GM19240 (cell line): ENCODE measurements around the gene FOXE1.

Experiments used
- DNase-seq: peaks from one replicate; pipeline ENCODE4 v3.0.0; 2011; ENCODE audit warnings: low spot score; ENCODE audit not compliant: insufficient read length

Gene FOXE1

DNA sequence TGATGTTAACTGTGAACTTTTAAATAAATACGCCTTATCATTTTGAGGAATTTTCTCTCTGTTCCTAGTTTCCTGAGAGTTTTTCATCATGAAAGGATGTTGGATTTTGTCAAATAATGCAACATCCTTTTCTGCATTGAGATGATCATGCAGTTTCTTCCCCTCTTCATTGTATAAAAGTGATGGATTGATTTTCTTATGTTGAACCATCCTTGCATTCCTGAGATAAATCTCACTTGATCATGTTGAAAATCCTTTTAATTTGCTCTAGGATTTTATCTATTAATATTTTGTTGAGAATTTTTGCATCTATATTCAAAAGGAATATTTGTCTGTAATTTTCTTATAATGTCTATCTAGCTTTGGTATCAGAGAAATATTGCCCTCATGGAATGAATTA lies 13.3 kb downstream of the FOXE1 start:
- DNase-seq, result no peak

DNA sequence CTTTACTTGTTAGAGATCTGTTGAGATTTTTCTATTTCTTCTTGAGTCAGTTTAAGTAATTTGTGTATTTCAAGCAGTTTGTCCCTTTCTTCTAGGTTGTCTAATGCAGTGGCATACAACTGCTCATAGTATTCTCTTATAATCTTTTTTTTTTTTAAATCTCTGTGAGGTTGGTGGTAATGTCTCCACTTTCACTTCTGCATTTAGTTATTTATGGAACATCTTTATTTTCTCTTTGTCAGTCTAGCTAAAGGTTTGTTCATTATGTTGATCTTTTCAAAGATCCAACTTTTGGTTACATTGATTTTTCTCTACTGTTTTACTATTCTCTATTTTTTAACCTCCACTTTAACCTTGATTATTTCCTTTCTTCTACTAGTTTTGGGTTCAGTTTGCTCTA lies 13.8 kb downstream of the FOXE1 start:
- DNase-seq, result no peak

DNA sequence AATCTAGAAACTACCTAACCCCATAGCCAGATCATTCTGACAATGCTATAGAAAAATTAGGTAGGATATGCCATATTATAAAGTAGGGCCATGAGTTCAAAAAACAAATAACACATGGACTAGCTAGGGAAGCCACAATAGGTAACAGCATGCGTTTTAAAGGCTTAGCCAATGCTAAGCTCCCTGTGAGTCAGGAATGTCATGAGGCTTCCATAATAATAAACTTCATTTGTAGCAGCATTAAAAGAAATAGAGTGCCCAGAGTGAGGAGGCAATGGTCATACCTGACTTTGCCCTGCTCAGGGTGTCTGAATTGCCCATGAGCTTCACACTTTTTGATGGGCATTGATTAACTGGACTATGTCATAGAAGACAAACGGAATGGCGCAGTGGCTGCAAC lies 15.8 kb downstream of the FOXE1 start:
- DNase-seq, result no peak

DNA sequence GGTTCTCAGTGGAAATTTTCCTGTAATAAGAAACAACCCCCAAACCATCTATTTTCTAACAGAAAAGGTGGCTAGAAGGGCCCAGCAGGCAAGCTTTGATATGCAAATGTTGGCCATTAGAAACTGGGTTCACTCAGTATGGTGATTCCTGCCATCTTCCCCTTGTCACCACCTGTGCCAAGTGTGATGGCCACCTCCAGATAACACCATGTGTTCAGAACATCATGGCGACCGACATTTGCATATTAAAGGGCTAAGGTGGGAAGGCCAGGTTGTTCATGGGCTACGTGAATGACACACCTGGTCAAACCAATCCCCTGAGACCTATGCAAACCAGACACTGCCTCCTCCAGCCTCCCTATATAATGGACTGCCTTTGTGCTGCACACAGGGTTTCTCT lies 20.4 kb downstream of the FOXE1 start:
- no peak for DNase-seq

DNA sequence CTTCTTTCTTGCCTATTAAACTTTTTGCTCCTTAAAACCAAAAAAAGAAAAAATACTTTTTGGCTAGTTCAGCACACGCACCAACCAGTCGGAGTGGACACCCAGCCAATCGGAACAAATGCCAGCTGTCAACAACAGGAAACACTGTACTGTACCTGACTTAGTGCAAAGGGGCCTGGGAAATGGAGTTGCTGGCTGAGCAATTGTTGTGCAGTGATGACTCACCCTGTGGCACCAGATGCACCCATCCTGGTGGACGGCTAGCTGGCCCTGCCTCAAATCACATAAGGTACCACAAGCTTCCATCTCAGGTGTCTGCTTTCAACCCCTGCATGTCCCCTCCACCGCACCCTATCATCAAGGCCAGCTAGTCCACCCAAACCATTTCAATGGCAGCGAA lies 20.9 kb downstream of the FOXE1 start:
- DNase-seq, result no peak

DNA sequence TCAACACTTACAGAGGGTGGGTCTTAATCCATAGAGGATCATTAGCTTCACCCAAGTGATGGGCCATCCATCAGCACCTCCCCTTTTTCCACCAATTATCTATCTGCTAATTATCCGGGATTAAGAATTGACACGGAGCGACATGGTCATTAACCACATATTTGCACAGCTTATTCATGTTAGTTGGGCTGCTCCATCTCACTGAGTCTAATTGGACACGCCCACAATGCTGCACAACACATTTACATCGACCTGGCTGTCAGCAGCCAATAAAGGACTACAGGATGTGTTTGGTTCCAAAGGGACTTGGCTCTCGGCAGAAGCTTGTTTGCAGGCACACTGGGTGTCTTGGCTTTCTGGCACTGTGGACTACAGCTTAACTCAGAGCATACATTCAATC lies 21.6 kb downstream of the FOXE1 start:
- no peak for DNase-seq

DNA sequence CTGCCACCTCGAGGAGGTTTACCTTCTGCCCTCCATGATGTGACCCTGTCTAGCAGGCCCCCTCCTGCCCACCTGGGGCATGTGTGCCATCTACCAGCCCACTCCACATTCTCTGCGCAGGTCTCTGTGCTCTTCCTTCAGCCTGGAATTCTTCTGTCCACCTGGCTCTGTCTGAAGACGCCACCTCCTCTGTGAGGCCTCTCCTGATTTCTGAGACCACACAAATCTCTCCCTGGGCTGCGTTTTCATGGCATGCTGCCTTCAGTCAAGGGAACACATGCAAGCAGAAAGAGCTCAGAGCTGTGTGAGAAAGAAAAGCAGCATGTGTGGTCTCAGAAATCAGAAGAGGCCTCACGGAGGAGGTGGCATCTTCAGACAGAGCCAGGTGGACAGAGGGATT lies 22.1 kb downstream of the FOXE1 start:
- no peak for DNase-seq

DNA sequence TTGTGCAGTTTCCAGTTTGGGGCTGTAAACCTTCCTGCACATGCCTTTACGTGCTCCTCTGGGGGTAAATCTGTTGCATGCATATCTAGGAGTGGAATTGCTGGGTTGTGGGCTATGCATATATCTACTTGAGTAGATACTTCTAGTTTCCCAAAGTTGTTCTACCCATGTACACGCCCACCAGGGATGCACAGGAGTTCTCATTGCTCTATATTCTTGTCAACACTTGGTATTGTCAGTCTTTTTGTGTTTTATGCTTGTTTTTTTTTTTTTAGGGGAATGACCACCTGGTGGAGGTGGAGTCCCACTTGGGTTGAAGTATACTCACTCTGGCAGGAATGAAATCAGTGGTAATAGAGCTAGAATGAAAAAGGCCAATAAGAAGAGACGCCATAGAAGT lies 23.0 kb downstream of the FOXE1 start:
- no peak for DNase-seq

DNA sequence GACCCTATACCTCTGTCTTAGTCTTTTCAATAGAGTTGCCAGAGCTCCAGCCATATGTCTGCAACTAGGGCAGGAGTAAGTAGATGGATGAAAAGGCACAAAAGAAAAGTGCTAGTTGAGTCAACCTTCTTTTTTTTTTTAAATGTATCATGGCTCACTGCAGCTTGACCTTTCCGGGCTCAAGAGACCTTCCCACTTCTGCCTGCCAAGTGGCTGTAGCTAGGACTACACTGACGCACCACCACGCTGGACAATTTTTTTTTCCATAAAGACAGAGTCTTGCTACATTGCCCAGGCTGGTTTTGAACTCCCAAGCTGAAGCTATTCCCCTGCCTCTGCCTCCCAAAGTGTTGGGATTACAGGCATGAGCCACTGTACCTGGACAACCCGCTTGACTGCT lies 27.3 kb downstream of the FOXE1 start:
- no peak for DNase-seq

DNA sequence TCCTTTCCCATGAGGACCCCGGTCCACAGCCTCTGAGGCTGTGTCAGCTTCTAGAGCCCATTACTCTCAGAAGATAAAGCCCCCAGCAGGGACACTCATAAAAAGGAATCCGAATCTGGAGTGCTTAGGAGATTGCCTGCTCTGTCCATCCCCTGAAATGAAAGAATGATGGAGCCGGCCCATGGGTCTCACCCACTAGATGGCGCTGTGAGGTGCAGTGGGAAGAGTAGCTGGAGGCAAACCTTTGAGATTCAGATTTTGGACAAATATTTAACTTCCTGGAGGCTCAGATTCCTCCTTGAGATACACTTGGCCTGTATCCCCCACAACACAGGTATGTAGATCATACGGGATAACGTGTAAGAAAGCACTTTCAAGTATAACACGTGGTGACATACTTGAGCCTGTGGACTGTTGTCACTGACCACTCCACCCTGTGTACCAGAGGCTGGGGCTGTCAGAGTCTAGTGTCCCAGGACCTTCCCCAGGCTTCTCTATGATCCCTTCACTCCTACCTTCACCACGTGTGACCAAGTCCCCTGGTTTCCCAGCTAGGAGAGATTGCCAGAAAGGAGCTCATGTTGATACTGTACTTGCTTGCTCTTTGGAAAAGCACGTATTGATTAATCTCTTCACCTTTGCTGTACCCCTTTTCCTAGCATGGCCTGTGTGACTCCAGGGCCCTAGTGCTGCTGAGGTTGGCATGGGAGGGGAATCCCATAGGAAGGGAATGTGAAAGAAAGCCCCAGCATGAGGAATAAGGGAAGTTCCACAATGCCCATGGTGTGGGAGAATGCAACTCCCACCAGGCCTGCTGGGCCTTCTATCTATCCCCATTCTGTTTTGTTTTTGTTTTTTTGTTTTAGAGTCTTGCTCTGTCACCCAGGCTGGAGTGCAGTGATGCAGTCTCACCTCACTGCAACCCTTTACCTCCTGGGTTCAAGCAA lies 37.2 kb downstream of the FOXE1 start:
- peak; percentile 25 for DNase-seq

DNA sequence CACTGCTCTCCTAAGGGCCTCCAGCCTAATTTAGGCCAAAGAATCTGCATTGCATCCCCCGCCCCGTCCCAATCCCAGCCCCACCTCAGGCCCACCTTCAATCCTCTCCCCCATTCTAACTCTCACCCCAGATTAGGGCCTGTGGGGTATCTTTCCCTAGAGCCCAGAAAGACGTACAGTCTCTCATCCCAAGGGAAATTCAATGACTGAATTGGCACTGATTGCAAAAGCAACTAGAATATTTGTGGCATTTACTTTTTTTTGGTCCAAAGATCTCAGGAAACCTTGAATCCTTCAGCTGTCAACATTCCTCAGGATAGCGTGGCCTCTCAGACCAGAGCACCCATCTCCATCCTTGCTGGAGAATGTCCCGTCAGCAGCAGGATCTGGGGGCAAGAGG lies 38.7 kb downstream of the FOXE1 start:
- no peak for DNase-seq

DNA sequence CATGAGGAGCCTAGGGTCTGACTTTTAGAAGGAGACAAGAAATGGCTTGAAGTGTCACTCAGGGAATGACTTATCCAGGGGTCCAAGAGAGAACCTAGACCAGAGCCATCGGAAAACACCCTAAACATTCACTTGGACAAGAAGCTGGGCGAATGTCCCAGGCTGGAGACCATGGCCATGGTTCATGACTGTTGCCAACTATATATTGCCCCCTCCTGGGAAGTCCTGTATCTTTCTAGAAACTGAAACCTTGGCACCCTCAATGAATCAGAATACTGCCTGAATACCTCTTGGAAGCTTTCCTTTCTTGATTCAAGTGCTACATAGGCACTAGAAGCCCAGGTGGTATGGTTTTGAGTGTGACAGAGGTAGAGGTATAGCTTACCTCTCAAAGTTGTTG lies 39.4 kb downstream of the FOXE1 start:
- DNase-seq, result no peak

DNA sequence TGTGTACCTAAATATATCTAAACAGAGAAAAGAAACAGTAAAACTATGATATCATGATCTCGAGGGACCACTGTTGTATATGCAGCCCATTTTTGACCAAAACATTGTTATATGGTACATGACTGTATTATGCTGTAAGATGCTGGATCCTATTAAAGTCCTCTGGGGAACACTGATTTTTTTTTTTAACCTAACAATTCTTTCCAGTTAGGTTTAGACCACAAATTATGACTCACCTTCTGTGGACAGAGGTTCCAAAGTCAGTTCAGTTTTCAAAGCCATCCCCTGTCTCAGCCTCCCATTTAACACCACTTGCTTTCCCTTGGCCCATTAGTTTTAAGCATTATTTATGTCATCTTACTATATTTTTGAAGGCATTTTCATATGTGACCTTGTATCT lies 42.2 kb downstream of the FOXE1 start:
- DNase-seq, result no peak

DNA sequence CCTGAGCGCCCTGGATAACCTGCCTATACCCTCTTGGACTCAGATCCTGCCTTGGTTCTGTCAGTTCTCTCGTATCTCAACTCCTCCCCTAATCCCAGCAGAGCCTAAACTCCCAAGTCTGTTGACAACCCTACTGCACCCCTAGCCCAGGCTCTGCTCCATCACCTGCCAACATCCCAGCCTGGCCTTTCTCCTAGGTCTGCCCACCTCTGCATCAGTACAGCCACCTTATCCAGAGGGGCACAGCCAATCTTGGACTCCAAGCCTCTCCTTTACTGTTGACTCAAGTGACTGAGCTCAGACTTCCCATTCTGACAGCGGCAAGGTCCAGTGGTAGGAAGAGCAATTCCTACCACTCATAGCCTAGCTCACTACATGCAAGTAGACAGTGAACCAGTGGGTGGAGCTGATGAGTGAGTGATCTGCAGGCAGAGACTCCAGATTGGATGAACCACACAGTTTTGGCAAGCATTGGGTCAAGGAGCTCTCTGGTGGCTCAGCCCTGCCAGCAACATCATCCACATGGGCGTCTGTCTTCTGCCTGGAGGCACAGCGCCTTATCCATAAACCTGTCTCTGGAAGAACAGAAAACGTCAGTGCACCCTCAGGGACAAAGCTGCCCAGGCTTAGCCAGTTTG lies 42.8 kb downstream of the FOXE1 start:
- no peak for DNase-seq

DNA sequence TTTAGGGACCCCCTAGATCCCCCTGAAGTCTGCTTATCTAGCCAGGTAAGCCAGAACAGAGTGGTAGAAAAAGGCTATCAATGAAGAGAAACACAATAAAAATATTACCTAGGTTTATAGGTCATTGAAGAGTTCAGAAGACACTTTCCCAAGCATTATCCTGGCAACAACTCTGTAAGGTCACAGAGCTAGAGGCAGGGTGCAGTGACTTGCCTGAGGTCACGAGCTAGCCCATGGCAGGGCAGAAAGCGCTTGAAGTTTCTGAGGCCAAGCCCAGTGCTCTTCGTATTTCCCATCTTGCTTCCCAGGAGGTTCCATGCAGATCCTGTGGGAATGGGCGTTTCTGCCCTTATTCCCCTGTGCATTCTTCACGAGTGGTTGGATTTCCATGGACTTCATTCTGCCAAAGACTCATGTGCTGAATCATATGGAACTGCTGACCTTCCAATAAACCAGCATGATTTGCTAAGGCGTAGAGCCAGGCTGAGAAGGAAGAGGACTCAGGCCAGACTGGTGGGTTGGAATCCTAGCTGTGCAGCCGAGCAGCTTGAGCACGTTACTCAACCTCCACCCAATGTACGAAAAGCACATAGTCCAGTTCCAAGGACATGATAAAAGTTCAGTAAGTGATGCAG lies 47.2 kb downstream of the FOXE1 start:
- no peak for DNase-seq

DNA sequence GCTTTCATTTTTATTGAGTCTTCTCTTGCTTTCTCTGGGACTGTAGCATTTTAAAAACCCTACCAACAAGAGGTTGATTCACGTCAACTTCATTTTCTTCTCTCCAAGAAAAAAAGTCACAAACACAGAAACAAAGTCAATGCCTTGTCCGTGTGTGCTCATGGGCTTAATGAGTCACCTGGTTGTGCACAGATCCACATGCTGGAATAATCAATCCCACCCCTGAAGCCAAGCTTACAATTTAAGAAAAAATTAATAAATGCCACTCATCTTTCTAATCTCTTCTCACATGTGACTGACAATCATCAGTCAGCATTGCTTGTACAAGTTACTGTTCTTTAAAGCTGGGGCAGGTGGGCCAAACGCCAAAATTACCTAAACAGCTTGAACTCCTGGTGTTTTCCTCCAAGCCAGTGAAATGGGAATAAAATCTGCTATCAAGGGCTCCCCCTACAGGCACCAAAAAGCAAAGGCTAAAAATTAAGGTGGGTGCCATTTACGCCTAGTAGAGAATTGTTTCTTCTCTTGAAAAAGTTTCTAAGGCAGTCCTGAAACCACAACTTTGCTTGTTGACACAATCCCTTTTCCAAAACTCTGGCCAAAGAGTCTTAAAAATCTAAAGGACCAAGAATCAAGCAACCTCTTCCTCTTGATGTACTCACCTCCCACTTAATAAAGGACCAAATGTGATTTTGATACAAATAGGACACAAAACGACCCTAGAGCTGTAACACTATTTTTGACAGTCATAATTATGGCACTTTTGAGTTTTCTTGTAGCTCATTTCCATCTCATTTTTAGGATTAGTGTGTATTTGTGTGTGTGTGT lies 47.9 kb downstream of the FOXE1 start:
- no peak for DNase-seq

DNA sequence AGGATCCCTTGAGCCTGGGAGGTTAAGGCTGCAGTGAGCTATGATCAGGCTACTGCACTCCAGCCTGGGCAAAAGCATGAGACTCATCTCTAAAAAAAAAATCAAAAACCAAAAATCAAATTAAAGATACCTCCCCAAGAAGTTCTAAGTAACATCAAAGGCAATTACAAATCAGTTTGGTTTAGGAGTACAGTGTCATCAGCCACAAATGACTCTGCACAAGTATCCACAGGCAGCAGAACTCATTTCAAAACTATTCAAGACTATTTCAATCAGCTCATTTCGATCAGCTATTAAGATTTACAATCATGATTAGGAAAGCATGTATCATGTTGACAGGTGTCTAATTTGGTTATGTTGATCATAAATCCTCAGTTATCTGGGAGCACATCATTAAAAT lies 50.2 kb downstream of the FOXE1 start:
- no peak for DNase-seq

DNA sequence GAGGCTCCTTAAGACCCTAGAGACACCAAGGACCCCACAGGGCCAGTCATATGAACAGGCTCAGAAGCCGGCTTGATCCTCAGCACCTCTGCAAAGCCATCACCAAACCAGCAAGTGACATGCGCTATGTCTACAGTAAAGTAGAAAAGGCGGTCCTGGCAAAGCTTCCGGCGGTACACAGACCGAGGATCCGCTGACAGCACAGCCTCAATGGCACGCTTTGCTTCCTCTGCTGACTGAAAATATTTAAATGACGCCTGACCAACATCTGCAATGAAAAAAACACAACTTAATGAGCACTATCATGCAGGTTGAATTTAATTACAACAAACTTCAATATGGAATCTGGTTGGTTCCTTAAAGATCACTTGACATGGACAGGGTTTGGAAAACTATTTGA lies 51.7 kb downstream of the FOXE1 start:
- no peak for DNase-seq

DNA sequence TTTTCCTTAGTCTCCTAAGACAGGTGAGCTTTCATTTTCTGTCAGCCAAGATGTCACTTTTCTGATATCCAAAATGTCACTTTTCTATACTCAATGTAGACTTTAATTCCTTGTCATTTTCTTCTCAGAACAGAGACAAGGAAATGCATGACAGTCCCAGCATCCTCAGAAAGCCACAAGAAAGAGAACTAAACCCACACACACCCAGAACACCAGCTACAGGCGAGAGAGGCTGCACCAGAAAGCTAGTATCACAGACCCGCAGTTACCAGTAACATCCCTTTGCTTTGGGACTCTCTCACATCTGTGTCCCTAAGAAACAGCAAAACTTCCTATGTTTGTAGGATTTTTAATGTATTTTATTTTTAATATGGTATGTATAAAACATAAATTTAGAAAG lies 52.2 kb downstream of the FOXE1 start:
- DNase-seq, result no peak
